ENCODE data around the gene CUL9.

DNA sequence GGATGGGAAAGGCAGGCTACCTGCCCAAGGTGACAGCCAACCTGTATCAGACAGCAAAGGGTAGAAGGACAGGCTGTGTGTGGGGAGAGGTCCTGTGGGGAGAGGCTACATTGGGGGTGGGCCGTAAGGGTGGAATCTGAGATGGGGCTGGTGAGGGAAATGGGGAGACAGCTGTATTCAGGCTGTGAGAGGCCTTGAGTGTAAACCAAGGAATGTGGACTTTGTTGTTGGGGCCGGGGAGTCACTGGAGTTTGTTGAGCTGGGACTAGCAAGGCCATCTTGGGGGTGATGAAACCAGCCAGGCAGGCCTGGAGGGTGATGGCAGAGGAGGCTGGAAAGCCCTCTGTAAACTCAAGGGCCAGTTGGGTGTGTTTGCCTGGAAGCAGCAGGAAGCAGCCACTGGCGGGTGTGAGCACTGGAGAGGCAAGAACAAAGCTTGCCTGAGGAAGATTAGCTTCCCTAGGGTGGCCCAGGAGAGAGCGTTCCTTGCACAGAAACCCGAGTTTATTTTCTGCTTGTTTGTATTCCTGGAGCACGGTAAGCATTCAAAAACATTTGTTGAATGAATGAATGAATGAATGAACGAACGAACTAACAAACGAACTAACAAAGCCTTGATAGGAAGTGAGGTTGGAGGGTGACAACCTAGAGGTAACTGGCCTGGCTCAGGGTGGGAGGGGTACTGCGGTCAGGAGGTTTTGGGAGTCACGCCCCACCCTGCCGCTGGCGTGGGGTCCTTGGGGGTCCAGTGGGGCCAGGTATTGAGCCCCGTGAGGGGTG is 80.2 kb downstream of the CUL9 start:
- TF ChIP-seq EZH2 (IDR thresholded peaks at IDR 0.05) (no peak), EZH2phosphoT487 (IDR thresholded peaks at IDR 0.05) (no peak)
- TF ChIP-seq, protein P1, sequence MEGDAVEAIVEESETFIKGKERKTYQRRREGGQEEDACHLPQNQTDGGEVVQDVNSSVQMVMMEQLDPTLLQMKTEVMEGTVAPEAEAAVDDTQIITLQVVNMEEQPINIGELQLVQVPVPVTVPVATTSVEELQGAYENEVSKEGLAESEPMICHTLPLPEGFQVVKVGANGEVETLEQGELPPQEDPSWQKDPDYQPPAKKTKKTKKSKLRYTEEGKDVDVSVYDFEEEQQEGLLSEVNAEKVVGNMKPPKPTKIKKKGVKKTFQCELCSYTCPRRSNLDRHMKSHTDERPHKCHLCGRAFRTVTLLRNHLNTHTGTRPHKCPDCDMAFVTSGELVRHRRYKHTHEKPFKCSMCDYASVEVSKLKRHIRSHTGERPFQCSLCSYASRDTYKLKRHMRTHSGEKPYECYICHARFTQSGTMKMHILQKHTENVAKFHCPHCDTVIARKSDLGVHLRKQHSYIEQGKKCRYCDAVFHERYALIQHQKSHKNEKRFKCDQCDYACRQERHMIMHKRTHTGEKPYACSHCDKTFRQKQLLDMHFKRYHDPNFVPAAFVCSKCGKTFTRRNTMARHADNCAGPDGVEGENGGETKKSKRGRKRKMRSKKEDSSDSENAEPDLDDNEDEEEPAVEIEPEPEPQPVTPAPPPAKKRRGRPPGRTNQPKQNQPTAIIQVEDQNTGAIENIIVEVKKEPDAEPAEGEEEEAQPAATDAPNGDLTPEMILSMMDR (IDR thresholded peaks at IDR 0.05): no peak

All from neural progenitor cell (in vitro differentiated cells).